Prostate gland (tissue), 2 donors: Measurements from ENCODE around the gene RDH12.

Experiments used
- CTCF ChIP-seq, 4 experiments: fragments of 200-600 bp in 2 of 4; fragments of 450-650 bp in 2 of 4; sonication (generic) in 2 of 4; IDR thresholded peaks; 1 replicate in 3 of 4; 2 replicates in 1 of 4; pipeline ENCODE4 v1.5.1; 2016 to 2019; ENCODE audit warnings: antibody characterized with exemption in 4 of 4, mild to moderate bottlenecking in 2 of 4, moderate library complexity in 2 of 4
- POLR2A ChIP-seq: fragments of 450-650 bp; IDR thresholded peaks from one replicate; pipeline ENCODE4 v1.6.1; 2016; ENCODE audit warnings: antibody characterized with exemption, mild to moderate bottlenecking
- POLR2AphosphoS5 ChIP-seq: sonication (generic); formaldehyde crosslinking; IDR thresholded peaks from one replicate; pipeline ENCODE4 v1.6.1; 2017; ENCODE audit warnings: antibody characterized with exemption

- TF ChIP-seq POLR2AphosphoS5: no peak
- no peak for TF ChIP-seq CTCF (IDR thresholded peaks at IDR 0.05)
- TF ChIP-seq POLR2A: no peak
Observed at GRCh38 chr14:67749341-67750084, 47.8 kb downstream of the RDH12 start.
